Endothelial cell of hepatic sinusoid (primary cell): ENCODE results near the gene SKI.
"Not testable (repeated sequence)": the region's sequence is repeated elsewhere in the genome, so short reads cannot be mapped to it uniquely, and the experiment has no call there.

Source experiments
- in situ Hi-C: cut with HindIII; loops from 2 replicates; pipeline ENCODE4 v1.10.0; 2017; ENCODE audit warnings: low sequenced_read_pairs

Gene SKI

GRCh38 chr1:2330035-2330434 lies 101.9 kb downstream of the SKI start:
- in situ Hi-C loops, result no loop called here

DNA sequence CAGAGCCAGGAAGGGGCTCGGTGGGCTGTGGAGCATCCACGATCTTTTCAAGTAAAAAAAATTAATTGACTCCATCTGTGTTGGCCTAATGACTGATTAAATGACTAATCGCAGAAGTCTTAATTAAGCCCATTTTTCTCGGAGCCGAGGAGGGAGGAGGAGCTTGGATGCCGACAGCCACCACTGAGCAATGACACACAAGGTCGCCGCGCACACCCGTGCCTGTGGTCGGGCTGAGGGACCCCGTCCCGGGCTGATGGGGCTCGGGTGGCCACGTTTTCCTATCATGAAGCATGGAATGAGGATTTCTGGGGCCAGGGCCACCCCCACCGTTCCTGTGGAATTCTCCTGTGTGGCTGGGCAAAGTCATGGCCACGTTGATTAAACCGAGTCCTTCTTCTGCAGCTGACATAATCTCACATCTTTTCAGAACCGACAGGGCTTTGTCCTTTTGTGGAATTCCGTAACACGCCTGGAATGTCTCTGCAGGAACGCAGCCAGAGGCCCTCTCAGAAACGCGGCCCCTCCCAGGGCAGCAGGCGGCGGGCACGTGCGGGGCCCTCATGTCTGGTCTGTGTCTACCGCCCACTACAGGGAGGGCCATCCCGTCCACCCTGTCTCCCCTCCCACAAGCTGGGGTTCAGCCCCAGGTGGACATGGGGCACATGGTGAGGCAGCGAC lies 102.5 kb downstream of the SKI start:
- in situ Hi-C loops, result no loop called here

DNA sequence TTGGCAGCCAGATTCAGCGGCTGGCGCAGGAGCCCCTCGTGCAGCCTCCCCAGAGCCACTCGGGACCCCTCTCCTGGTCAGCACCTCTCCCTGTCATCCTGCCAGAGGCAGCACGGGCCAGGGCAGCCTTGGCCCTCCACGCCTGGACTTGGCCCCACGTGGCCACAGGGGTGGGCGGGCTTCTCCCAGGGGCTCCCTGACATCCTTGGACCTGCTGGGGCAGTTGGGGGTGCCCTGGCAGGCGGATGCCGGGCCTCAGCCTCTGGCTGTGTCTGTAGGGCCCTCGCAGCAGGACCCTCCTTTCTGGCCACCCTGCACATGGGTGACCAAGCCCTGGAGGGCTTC lies 103.1 kb downstream of the SKI start:
- in situ Hi-C loops, result no loop called here

DNA sequence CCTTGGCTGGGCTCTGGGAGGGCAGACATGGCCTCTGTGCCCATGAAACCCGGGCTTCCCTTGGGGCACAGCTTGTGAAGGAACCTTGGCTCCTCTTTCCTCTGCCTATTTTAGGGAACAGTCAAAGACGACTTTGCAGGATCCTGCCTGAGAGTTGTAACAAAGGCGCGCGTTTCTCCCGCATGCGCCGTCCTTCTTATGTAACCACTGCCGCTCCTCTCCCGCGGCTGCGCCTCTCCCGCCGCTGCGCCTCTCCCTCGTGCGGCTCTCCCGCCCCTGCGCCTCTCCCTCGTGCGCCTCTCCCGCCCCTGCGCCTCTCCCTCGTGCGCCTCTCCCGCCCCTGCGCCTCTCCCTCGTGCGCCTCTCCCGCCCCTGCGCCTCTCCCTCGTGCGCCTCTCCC lies 103.5 kb downstream of the SKI start:
- in situ Hi-C loops, result not testable (repeated sequence)

DNA sequence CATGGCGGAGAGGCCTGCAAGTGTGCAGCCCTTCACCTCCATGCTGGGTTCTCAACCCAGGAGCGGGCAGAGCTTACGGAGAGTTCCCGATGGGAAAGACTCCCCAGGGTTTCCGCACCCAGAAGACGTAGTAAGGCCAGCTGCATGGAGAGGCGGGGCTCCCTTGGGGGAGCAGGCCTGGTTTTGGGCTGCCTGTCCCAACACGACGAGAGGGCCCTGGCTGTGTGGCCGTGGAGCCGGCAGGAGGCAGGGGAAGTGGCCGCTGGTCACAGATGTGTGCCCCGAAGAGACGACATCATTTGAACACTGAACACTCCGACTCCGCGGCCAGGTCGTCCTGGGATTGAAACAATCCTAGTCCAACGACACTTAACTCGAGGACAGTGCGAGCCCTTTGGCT lies 106.2 kb downstream of the SKI start:
- in situ Hi-C loops, result no loop called here

- in situ Hi-C loops, result no loop called here
These were observed 106.9 kb downstream of the SKI start for GRCh38 chr1:2334883-2335534.

DNA sequence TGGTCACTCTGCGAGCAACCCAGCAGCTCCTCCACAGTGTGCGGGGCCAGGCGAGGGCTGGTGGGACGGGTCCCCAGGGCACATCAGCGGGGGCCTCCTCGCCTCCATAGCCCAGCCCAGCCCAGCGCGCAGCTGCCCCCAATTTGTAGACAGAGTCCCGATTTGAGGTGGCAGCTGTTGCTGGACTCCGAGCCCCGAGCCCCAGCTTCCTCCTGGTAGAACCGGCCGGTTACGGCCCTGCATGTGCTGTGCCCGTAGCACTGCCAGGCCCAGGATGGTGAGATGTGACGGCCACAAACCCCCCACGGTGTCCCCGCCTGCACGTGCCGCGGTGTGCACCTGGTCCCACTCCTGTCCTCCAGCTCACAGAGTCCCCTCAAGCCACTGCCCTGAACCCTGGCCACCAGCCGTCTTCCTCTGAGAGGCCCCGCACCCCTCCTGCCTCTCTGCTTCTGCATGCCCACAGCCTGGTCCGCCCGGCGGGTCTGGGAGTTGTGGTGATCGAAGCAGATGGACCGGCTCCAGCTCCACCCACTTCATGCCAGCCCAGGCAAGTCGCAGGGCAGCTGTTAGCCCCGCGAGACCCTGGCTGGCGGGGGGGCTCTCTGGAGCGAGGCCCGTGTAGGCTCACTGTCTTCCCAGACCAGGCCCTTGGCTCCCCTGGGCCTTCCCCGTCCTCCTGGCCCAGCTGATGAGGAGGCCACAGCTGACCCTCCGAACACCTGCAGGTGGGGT lies 107.8 kb downstream of the SKI start:
- in situ Hi-C loops, result no loop called here

DNA sequence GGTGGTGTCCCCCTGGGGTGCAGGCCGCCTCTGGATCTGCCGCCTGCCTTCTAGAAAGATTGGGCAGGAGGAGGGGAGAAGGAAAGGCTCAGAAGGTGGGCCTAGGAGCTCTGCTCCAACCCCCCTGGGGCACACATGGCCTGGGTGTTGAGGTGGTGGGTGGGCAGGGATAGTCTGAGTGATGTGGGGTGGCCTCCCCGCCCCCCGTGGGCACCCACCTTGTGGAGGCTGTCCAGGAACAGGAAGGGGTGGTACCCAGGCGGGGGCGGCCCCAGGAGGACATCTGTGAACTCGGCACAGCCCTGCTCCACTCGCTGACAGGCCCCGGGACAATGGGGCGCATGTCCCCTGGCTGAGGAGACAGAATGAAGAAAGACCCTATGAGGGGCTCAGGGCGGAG lies 108.4 kb downstream of the SKI start:
- in situ Hi-C loops, result no loop called here

DNA sequence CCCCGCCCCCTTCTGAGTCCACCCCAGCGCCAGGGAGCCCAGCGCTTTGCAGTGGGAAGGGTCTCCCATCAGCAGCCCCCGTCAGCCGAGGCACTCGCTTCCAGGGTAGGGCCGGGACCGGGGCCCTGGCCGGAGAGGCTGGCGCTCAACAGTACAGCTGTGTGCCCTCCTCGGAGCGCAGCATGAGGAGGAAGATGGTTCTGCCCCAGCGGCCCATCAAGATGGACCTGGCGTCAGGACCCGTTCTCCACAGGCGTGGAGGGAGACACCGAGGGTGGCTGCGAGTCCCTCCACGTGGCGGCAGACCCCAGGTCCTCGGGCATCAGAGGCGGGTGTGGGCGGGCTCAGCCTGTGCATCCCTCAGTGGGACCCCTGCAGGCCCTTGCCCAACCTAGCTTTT lies 109.0 kb downstream of the SKI start:
- in situ Hi-C loops, result no loop called here

DNA sequence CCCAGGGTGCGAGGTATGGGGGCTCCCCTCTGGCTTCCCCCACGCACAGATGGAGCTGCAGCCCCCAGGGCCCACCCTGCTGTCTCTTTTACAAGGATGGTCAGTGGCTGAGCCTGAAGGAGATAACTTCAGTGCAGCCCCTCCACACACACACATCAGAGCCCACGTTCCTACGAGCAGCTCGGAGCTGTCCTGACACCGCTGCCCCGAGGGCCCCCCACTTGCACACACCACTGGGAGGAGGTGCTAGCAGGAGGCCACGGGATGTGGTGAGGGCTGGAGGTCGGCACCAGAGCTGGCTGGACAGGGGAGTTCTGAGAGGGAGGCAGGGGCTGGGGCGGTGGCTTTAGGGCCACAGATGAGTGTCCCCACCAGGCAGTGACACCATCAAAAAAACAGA lies 109.4 kb downstream of the SKI start:
- in situ Hi-C loops, result no loop called here

- in situ Hi-C loops, result no loop called here
These were observed 111.3 kb downstream of the SKI start for GRCh38 chr1:2339206-2340085.

GRCh38 chr1:2340086-2340917 lies 112.2 kb downstream of the SKI start:
- in situ Hi-C loops, result no loop called here

DNA sequence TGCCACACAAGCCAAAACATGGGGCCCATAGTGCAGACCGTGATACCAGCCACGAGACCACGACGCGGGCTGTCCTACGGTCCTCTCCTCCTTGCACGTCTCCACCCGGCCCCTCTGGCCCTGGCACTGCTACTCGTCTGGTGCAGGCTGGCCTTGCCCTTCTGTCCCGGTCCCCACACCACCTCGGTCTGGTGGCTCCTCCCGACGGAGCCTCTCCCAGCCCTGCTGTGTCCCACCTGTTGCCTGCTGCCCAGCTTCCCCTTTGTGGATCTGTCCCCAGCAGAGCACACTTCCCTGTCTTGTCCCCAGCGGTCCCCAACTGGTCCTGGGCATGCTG lies 112.8 kb downstream of the SKI start:
- in situ Hi-C loops, result no loop called here

DNA sequence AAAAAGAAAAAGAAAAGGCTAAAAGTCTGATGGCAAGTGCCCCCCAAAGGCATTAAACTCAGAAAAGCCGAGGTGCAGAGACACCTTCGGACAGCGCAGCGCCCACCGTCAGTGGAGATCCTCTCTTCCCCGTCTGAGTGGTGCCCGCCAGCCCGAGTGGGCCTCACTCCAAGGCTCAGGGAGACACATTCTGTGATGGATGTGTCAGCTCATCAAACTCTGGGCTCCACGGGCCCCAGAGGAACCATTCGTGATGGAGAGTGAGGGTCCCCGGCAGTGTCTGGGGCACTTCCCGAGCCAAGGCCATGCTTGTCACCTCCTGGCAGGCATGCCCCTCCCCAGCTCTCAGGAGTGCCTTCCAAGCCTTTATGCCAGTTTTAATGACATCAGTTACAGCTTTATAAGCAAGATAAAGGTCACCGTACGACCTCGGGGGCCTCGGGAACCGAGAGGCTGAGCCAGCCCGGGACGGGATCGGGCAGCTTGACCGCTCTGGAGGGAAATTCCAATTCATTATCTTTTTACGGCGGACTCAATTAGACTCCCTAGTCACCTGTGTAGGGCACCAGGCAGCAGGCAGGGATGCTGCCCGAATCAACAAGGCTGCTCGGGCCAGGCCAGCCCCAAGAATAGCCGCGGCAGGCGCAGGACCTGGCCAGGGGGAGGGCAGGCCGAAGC lies 113.7 kb downstream of the SKI start:
- in situ Hi-C loops, result no loop called here

GRCh38 chr1:2342384-2343022 lies 114.4 kb downstream of the SKI start:
- in situ Hi-C loops, result no loop called here

DNA sequence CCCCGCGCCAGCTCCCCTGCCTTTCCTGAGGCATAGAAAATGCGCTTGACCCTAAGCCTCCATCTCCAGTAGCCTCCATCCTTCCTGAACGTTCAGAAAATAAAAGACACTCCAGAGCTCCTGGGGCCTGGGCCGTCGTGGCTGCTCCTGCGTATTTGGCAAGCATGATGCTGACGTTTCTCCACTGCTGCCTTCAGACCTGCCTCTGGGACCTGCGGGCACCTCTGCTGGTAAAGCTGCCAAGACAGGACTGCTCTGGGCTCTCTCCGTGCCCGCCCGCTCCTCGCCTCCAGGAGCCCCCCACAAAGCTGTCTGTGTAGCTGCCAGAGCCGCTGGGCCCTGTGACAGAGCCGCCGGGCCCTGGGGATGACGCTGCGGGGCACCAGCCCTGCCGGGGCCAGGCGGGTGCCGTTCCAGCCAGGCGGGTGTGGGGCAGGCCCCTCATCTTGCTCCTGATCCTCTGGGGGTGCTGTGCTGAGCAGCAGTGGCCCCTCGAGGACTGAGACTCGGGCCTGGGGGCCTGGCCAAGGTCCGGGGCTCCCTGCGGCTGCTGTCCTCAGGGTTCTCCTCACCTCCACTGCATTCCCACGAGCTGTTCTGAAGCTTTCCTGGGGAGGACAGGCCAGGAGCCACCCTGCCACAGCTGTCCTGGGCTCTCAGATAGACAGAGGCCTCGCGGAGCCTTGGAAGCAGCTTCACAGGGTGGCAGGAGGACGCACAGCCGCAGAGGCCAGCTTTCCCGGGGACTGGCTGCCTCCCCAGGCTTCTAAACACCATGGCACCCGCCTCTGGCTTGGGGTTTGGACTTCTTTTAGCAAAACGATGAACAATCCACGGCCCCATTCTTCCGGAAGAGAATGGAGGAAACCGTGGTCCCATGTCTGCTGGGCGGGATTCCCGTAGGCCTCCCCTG lies 115.2 kb downstream of the SKI start:
- in situ Hi-C loops, result no loop called here

DNA sequence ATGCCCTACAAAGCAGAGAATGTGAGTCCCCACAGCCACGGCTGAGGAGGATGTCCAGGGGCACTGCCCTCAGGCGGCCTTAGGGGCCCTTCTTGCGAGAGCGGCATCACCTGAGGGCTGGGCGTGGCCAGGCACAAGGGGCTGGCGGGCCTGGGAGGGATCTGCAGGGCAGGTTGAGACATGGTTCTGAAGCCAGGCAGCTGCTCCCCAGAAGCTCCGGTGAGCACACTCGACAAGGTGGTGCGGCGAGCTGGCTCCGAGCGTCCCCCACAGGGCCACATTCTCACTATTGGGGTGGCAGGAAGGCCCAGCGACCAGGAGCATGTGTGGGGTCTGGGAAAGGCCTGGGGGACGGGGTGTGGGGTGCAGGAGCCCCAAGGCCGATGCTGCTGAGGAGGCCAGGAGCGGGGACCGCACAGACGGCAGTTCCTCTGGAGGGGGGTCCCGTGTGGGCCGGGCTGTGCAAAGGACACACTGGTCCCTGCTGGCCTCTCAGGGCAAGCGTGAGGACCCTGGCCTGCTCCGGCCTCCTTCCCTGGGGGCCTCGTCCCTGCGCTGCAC lies 116.1 kb downstream of the SKI start:
- in situ Hi-C loops, result no loop called here

DNA sequence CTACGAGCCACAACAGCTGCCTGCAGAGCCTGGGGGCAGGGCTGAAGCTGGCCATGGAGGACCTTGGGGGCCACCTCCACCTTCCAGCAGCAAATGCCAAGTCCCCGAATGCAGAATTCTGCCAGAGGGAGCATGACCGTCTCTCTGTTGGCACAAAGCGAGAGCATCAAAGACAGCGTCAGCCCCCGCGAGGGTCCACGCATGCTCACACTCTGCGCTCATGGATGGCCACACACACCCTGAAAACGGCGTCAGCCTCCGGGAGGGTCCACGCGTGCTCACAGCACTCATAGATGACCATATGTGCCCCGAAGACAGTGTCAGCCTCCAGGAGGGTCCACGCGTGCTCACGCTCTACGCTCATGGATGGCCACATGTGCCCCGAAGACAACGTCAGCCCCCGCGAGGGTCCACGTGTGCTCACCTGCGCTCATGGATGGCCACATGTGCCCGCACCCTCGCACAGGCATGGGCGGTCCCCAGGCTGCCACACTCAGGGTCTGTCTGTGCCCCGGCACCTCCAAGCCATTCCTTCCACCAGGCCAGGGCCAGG lies 116.7 kb downstream of the SKI start:
- in situ Hi-C loops, result loop anchor here (5.0 kb wide), 1 partner anchor 43 kb away; no protein-coding TSS in a partner anchor
